ENCODE results near the gene DLGAP4.

DNA sequence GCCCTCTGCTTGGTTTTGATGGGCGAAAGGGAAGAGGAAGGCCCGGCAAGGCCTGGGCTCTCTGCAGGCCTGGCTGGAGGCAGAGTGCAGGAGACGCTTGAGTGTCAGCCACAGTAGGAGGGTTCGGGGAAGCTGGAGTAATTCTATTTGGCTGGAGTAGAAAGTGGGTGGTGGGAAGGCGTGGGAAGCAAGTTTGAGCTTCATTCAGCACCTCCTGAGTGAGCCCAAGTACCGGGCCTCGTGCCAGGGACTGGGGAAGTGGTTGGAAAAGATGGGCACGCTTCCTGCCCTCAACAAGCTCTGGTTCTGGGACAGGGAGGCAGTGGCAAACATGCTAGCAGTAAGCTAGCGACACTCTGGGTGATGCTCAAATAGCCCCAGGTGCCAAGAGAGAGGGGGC is 72.5 kb downstream of the DLGAP4 start:
- TF ChIP-seq RCOR1 (IDR thresholded peaks at IDR 0.05; ENCODE audit: low read depth, low read length) (no peak), HDAC2 (IDR thresholded peaks at IDR 0.05) (no peak)
